Measurements from ENCODE around the gene ARFGEF3. TPM values are rescaled to one million over a fixed set of nuclear protein-coding genes. Genes with fewer than 3 reads are reported as not detected.

The ARFGEF3 gene
- total and polyA plus RNA-seq, 2 donors (not counting 1 experiment from before 2014, with no cell fraction given), result not detected

- H3K9me3 ChIP-seq (ENCODE audit: control extremely low read depth in 1 of 3, control insufficient read depth in 2 of 3, insufficient read depth in 1 of 3, low read length in 2 of 3), result peaks cover 0 to 2% (median 0%) of the 10 kb centered on the region in 3 donors
- intact Hi-C loops (cut with micrococcal nuclease), result no loop called here
- Mint-ChIP-seq H3K4me3 (no peak overlapping the region), H3K27me3 (peaks cover 11% of the 10 kb centered on the region), H3K9me3 (ENCODE audit: insufficient read depth) (no peaks in the 10 kb centered on the region), H3K4me1 (no peaks in the 10 kb centered on the region), H3K27ac (no peak overlapping the region)
- no peak for TF ChIP-seq CTCF (IDR thresholded peaks at IDR 0.05)
- no peak for TF ChIP-seq EZH2 (IDR thresholded peaks at IDR 0.05; ENCODE audit: borderline replicate concordance, insufficient read depth, low read depth, low read length, poor library complexity, severe bottlenecking)
- H3K4me1 ChIP-seq (ENCODE audit: control insufficient read depth in 2 of 2, insufficient read depth in 2 of 2, low read length in 2 of 2), result no peaks in the 10 kb centered on the region
- CTCF ChIA-PET, result no interaction called here
- no peaks in the 10 kb centered on the region for H3K36me3 ChIP-seq (replicated peaks in 1 of 2; ENCODE audit: control extremely low read depth in 1 of 2, control insufficient read depth in 1 of 2, extremely low read depth in 1 of 2, insufficient read depth in 2 of 2, low read length in 1 of 2)
- no peak overlapping the region for H3K4me2 ChIP-seq (replicated peaks; ENCODE audit: low read depth, low read length, poor library complexity, severe bottlenecking)
- no peak overlapping the region for H3K9ac ChIP-seq (ENCODE audit: low read length)
- peaks cover 0 to 6% (median 0%) of the 10 kb centered on the region in 4 experiments for H3K27me3 ChIP-seq (replicated peaks in 1 of 4; ENCODE audit: control extremely low read depth in 1 of 4, control insufficient read depth in 3 of 4, insufficient read depth in 4 of 4, low read length in 3 of 4)
- no peak for ATAC-seq (ENCODE audit: low read depth)
- H3K4me3 ChIP-seq (ENCODE audit: control extremely low read depth in 1 of 5, extremely low read depth in 1 of 5, insufficient read depth in 1 of 5, low read depth in 2 of 5, low read length in 4 of 5), result no peak overlapping the region
- H2AFZ ChIP-seq (ENCODE audit: insufficient read depth, low read depth, low read length, poor library complexity, severe bottlenecking), result no peak overlapping the region
- no peak for DNase-seq
- POLR2A ChIA-PET, result no interaction called here
- no peaks in the 10 kb centered on the region for H4K20me1 ChIP-seq (ENCODE audit: control insufficient read depth, insufficient read depth, low read length, poor library complexity, severe bottlenecking)
- 94% methylated on average over 18 of the region's 21 CpGs for WGBS (ENCODE audit: insufficient coverage)
- H3K27ac ChIP-seq (ENCODE audit: low read length in 2 of 2), result no peak overlapping the region
- H3K79me2 ChIP-seq (ENCODE audit: control insufficient read depth, insufficient read depth, low read length), result no peaks in the 10 kb centered on the region
These were observed 129.5 kb downstream of the ARFGEF3 start for GRCh38 chr6:138291036-138291848.

- Mint-ChIP-seq H3K4me3 (no peak overlapping the region), H3K27ac (no peak overlapping the region), H3K27me3 (peaks cover 11% of the 10 kb centered on the region), H3K9me3 (ENCODE audit: insufficient read depth) (no peaks in the 10 kb centered on the region), H3K4me1 (no peaks in the 10 kb centered on the region)
- H3K27ac ChIP-seq (ENCODE audit: low read length in 2 of 2), result no peak overlapping the region
- 93% methylated on average over 28 of the region's 28 CpGs for WGBS (ENCODE audit: insufficient coverage)
- ATAC-seq (ENCODE audit: low read depth) (no peak), DNase-seq (no peak)
- H3K4me1 ChIP-seq (ENCODE audit: control insufficient read depth in 2 of 2, insufficient read depth in 2 of 2, low read length in 2 of 2), result no peaks in the 10 kb centered on the region
- H3K4me2 ChIP-seq (replicated peaks; ENCODE audit: low read depth, low read length, poor library complexity, severe bottlenecking), result no peak overlapping the region
- no peak overlapping the region for H2AFZ ChIP-seq (ENCODE audit: insufficient read depth, low read depth, low read length, poor library complexity, severe bottlenecking)
- no peak overlapping the region for H3K4me3 ChIP-seq (ENCODE audit: control extremely low read depth in 1 of 5, extremely low read depth in 1 of 5, insufficient read depth in 1 of 5, low read depth in 2 of 5, low read length in 4 of 5)
- peaks cover 0 to 6% (median 0%) of the 10 kb centered on the region in 4 experiments for H3K27me3 ChIP-seq (replicated peaks in 1 of 4; ENCODE audit: control extremely low read depth in 1 of 4, control insufficient read depth in 3 of 4, insufficient read depth in 4 of 4, low read length in 3 of 4)
- no peaks in the 10 kb centered on the region for H4K20me1 ChIP-seq (ENCODE audit: control insufficient read depth, insufficient read depth, low read length, poor library complexity, severe bottlenecking)
- H3K36me3 ChIP-seq (replicated peaks in 1 of 2; ENCODE audit: control extremely low read depth in 1 of 2, control insufficient read depth in 1 of 2, extremely low read depth in 1 of 2, insufficient read depth in 2 of 2, low read length in 1 of 2), result no peaks in the 10 kb centered on the region
- TF ChIP-seq CTCF (IDR thresholded peaks at IDR 0.05) (no peak), EZH2 (IDR thresholded peaks at IDR 0.05; ENCODE audit: borderline replicate concordance, insufficient read depth, low read depth, low read length, poor library complexity, severe bottlenecking) (no peak)
- H3K79me2 ChIP-seq (ENCODE audit: control insufficient read depth, insufficient read depth, low read length), result no peaks in the 10 kb centered on the region
- CTCF ChIA-PET, result no interaction called here
- POLR2A ChIA-PET, result no interaction called here
- intact Hi-C loops (cut with micrococcal nuclease), result no loop called here
- peaks cover 0 to 3% (median 0%) of the 10 kb centered on the region in 3 donors for H3K9me3 ChIP-seq (ENCODE audit: control extremely low read depth in 1 of 3, control insufficient read depth in 2 of 3, insufficient read depth in 1 of 3, low read length in 2 of 3)
- H3K9ac ChIP-seq (ENCODE audit: low read length), result no peak overlapping the region
These were observed 130.1 kb downstream of the ARFGEF3 start for GRCh38 chr6:138291849-138292181.
